HG03095 (cell line): ENCODE results near the gene NAGPA.
A peak's percentile ranks its signal among the peaks of the same experiment; 100 is the strongest.
"Not testable (repeated sequence)": the region's sequence is repeated elsewhere in the genome, so short reads cannot be mapped to it uniquely, and the experiment has no call there.

ENCODE experiments used
- ATAC-seq: cut with Tn5 transposase; IDR thresholded peaks from one replicate; pipeline ENCODE4 v1.9.1; 2021; ENCODE audit warnings: moderate library complexity; ENCODE audit not compliant: unreplicated experiment

Gene NAGPA

GRCh38 chr16:5033256-5034166, at the start of gene NAGPA:
TSS of gene NAGPA (minus strand) at chr16:5033935. CDS start at chr16:5033914, 21 bp downstream.
- ATAC-seq, result peak; percentile 84

- not testable (repeated sequence) for ATAC-seq
Observed at GRCh38 chr16:5080996-5081395, 47.3 kb upstream of the NAGPA start.

- ATAC-seq, result not testable (repeated sequence)
Observed at GRCh38 chr16:5080461-5080860, 46.7 kb upstream of the NAGPA start.

- ATAC-seq, result no peak
Observed at GRCh38 chr16:5078626-5079025, 44.9 kb upstream of the NAGPA start.

DNA sequence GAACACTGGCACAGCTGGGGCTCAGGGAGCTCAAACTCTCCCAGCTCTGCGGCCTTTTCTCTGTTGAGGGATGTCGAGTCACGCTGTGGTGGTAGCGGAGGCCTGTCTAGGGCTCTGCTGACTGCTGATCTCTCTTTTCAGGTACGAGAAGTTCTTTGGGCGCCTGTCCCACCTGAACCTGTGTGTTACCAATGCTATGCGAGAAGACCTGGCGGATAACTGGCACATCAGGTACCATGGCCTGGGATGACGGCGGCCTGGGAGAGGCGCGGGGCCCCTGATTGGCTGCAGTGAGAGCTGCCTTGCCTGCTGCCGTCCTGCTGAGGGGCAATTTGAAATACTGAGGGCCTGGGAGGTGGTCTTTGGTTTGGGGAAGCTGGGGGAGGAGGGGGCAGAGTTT, 43.6 kb upstream of the NAGPA start:
- ATAC-seq, result no peak

GRCh38 chr16:5075637-5076036, 41.9 kb upstream of the NAGPA start:
- no peak for ATAC-seq

GRCh38 chr16:5073771-5074170, 40.0 kb upstream of the NAGPA start:
- not testable (repeated sequence) for ATAC-seq

DNA sequence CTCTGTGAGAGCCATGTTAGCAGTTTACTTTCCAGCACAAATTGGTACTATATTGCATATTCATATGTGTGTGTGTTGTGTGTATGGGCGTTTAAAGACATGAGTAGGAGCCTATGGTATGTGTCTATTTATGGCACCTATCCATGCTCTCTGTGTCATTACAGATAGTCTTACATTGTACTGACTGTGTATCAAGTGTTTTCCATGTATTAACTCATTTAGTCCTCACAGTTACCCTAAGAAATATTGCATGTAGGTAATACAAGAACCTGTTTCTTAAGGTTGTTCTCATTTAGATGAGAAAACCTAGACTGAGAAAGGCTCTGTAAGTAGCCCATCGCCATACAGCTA, 39.5 kb upstream of the NAGPA start:
- ATAC-seq, result no peak

- ATAC-seq, result no peak
Observed at GRCh38 chr16:5072334-5073278, 38.9 kb upstream of the NAGPA start.

DNA sequence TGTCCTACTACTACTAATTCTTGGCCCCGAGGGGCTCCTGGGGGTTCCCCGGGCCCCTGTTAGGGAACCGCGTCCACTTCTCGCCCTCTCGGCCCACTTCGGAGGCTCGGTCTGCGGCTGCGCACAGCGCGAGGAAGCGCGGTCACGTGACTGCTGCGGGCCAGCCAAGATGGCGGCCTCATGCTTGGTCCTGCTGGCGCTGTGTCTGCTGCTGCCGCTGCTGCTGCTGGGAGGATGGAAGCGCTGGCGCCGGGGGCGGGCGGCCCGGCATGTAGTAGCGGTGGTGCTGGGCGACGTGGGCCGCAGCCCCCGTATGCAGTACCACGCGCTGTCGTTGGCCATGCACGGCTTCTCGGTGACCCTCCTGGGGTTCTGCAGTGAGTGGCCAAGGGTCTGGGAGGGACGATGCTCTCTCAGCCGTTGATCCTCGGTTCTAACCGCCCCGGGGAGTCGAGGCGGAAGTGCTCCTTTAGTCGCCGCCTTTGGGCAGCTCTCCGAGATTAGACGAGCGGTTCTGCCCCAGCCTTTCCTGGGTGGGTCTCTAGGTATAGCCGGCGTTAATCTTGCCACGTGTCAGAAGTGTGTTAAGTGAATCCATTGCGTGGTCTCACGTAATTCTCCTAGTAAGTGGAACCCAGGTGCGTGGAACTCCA, 38.1 kb upstream of the NAGPA start, which contains the start of gene ALG1:
ALG1 (plus strand) TSS at position 163 of the 653 bp plus-strand sequence; CDS start at position 170, 7 bp downstream.
- peak; percentile 77 for ATAC-seq

DNA sequence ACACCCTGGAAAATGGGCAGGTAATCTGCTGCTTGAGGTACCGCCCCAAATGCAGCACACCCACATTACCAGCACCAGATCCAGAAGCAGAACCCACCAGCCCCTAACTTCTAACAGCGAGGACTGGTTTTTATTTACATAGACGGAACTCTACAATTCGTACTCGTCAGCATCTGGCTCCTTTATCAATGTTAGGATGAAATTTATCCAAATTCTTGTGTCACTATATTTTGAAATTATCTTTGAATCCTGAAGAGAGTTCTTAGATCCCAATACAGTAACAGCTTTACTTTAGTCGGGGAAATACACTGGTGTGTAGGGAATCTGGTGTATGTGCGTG, 37.6 kb upstream of the NAGPA start:
- ATAC-seq, result no peak

DNA sequence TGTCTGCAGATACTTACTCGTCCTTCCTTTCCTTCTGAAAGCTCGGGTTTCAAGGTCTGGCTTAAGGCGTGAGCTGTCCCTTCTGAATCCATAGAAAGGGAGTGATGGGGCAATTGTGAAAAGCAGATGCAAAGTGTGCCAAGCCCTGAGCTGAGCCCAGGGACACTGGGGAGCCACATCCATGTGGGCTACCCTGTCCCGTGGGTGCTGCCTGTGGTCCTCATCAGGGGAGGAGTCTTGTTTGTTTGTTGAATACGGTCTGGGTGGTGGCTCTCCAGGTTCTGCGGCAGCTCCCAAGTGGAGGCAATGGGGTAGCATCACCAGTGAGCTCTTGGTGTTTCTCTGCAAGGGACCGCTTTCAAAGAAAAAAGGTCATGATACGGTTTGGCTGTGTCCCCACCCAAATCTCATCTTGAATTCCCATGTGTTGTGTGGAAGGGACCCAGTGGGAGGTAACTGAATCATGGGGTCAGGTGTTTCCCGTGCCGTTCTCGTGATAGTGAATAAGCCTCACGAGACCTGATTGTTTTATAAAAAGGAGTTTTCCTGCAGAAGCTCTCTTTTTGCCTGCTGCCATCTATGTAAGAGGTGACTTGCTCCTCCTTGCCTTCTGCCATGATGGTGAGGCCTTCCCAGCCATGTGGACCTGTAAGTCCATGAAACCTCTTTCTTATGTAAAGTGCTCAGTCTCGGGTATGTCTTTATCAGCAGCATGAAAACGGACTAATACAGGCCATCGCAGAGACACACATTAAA, 36.9 kb upstream of the NAGPA start:
- ATAC-seq, result no peak

DNA sequence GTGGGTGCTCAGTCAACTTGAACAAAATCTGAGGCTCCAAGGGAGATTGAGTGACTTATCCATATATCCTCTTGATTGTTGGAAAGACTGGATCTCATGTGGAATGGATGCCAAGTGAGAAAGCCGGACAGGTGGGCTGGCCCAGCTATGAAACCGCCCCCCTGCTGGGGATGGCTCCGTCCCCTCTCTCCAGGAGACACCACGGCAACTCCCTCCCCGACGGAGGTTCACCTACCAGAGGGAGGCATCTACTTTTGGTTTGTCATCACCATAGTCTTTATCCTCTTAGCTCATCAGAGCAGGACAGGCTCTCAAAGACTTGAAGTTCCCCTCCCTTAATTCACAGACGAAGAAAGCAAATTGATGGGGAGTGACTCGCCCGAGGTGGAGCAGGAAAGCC, 36.1 kb upstream of the NAGPA start:
- no peak for ATAC-seq

- ATAC-seq, result no peak
Observed at GRCh38 chr16:5069048-5069447, 35.3 kb upstream of the NAGPA start.

DNA sequence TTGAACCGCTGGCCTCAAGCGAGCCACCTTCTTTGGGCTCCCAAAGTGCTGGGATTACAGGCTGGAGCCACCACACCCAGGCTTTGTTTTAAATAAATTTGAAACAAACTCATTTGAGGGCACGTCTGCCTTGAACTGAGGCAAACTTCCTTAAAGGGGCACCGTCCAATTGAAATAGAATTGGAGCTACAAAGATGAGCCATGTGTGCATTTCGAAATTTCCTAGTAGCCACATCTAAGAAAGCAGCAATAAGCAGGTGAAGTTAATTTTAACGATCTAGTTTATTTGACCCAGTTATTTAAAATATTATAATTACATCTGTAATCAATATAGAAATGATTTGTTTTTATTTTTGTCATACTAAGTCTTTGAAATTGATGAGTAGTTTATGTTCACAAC, 32.8 kb upstream of the NAGPA start:
- ATAC-seq, result no peak

DNA sequence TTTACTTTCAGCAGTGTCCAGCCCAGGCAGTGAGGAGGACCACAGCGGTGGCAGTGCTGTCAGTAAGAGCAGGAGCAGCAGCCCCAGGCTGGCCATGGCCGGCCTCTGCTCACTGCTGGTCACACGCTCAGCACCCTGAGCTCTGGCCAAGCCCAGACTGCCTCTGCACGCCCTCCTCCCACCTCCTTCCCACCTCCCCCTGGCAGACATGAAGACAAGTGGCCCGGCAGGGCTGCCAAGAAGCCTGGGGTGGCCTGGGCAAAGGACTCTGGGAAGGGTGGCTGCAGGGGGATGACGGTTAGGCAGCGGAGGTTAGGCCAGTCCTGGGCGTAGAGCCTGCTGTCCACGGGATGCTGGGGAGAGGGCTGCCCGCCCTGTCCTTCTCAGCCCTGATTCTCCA, 32.1 kb upstream of the NAGPA start, which contains the start of gene C16orf89:
C16orf89 (minus strand) TSS at position 144 of the 400 bp plus-strand sequence; CDS start at position 96, 48 bp downstream.
- no peak for ATAC-seq

GRCh38 chr16:5065326-5065725, 31.6 kb upstream of the NAGPA start:
- ATAC-seq, result no peak

DNA sequence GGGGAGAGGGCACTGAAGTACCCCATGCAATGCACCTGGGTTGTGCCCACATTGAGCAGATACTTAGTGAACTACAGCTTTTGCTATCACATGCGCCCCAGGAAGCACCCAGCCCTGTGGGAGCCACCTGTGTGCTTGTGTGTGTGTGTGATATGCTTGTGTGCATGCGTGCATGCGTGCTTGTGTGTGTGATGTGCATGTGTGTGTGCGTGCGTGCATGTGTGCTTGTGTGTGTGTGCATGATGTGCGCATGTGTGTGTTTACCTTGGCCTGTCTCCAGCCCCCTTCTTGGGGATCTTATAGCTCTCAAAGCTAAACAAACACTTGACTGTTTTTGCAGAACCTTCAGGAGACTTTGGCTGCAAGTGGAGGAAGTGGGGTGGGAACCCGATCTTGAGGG, 31.2 kb upstream of the NAGPA start:
- ATAC-seq, result no peak

GRCh38 chr16:5062790-5063765, 29.3 kb upstream of the NAGPA start:
- no peak for ATAC-seq
